Dermis blood vessel endothelial cell (primary cell): Measurements from ENCODE around the gene MAML3. TPM values are rescaled to one million over a fixed set of nuclear protein-coding genes. Genes with fewer than 3 reads are reported as not detected.

ENCODE experiments used
- DNase-seq: peaks from one replicate; pipeline ENCODE4 v3.0.0; 2010
- total RNA-seq: library from RNA; depleted of rRNA; stranded (reverse); fragments of >200 nt; gene quantifications from 2 replicates; pipeline ENCODE4 v1.2.3, GENCODE V29; 2014

MAML3 gene
- total RNA-seq, 1 donor from 2014 or later = 5.6 TPM

DNA sequence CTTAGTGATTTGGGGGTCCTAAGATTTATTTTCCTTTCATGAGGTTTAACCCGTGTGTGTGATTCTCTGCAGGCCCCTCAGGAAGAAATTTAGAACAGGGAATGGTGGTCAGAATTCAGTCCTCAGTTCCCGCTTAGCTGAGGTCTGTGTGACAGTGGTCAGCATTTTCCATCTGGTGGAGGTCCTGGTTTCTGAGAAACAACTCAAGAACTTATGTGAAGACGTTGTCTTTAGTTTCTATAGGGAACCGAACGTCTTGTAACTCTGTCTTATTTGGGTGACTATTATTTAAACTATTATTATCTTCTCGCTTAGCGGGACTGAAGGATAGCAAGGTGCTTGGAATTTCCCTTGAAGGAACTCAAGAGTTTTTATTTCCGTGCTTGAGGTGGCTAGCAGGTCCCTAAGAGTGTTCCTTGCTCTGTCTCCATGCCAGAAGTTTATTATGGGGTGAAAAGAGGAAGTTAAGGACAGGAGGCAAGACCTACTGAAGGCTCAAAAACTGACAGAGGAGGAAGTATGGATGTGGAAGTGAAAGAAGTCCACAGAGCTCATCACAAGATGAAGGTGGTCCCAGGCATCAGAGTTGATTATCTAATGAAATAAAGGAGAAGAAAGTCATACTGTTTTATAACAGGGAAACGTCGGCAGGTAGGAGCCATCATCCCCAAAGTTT is 479.0 kb downstream of the MAML3 start:
- no peak for DNase-seq

DNA sequence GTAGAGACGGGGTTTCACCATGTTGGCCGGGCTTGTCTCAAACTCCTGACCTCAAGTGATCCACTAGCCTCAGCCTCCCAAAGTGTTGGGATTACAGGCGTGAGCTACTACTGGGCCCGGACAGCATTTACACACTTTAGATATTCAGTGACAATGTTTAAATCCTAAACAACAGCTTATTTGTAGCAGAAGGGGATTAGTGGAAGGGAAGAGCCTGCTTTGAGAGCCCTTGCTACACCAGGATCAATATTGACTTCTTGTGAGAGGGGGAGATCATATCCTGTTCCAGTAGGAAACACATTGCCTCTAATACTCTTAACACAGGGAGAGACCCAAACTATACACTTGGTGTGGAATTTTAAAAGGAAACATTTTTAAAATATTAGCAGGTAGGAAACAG is 481.3 kb downstream of the MAML3 start:
- DNase-seq = no peak

DNA sequence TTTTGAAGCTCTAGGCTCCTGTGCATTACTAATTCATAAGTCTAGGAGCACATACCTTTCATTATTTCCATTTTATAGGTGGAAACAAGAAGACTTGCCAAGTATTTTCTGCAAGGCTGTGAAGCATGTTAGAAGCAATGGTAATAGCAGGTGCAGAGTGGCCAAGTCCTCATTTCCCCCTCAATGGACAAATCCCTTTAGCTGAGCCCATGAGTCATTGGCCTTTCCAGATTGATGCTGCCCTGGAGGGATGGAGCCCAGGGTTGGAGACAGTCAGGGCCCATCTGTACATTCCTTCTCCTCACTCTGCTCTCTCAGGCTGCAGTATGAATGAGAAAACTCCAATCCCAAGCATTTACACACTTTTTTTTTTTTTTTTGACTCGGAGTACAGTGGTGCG is 481.8 kb downstream of the MAML3 start:
- no peak for DNase-seq

DNA sequence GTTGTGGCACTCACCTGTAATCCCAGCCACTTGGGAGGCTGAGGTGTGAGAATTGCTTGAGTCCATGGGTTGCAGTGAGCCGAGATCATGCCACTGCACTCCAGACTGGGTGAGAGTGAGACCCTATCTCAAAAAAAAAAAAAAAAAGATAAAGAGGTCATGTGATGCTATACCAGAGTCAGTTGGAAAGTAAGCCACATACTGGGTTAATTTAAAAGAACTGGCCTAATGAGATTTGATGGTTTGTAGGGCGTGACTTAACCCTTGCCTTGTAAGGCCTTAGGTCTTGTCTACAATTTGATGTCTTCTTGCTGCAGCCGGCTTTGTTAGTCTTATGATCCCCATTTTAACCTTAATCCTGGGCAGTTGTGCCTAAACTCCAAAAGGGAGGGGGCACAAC is 483.2 kb downstream of the MAML3 start:
- no peak for DNase-seq

DNA sequence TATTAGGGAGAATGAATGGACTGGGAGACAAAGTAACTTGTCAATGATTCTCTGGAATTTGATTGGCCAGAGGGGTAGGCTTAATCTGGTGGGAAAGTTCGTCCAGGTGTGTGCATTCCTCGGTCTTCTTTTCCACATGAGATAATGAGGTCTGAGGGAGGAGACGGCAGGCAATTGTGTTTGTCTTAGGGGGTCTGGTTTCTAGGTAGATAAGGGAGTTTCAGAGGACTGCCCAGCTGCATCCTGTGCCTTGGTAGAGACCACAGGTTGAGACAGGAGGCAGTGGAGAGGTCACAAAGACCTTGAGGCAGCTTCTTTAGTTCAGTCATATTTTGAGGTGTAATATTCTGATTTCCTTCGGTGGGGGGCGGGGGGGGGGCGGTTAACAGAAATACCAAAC is 484.1 kb downstream of the MAML3 start:
- no peak for DNase-seq

DNA sequence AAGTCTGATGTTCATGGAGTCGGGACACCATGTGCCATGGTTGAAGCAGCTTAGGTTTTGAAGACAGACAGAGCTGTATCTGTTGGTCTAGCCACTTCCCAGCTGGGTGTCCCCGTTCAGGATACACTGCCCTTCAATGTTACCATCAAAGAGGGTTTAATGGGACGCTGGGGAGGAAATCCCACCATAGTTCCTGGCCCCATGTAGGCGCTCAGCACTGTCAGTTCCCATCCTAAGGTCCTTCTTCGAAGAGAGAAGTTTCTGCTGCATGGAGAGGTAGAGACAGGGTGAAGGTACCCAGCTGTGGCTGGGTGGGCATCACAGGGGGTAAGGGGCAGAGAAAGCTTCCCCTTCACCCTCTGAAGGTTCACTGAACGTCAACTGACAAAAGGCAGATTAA is 484.6 kb downstream of the MAML3 start:
- DNase-seq = no peak

DNA sequence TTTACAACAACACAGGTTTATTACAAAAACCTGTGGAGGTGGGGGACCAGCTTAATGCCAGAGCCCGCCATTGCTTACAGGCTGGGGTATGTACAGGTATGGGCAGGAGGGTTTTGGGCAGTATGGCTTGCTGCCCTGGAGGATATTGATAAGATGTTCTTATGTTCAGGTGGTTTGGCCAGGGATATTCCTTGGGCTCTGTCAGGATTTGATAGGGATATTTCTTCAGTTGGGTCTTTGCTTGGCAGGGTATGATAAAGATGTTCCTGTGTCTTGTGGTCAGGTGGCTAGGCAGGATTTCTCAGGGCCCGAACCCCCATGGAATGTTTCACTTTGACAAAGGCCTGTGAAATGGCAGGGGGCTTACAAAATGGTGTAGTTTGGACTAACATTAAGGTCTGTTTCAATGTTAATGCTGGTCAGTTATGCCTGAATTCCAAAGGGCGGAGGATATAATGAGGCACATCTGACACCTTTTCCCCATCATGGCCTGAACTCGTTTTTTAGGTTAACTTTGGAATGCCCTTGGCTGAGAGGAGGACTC is 485.3 kb downstream of the MAML3 start:
- no peak for DNase-seq

DNA sequence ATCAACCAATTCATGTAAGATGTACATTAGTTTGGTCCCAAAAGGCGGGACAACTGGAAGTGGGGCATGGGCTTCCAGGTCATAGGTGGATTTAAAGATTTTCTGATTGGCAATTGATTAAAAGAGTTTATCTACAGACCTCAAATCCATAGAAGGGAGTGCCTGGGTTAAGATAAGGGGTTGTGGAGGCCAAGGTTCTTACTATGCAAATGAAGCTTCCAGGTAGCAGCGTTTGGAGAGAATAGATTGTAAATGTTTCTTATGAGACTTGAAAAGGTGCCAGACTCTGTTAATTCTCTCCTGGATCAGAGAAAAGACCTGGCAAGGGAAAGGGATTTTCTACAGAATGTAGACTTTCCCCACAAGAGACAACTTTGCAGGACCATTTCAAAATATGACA is 485.9 kb downstream of the MAML3 start:
- no peak for DNase-seq

Other genes starting within 250 kb of the MAML3 start
- 54.3 and 55.1 TPM in 2 replicates for gene SCOC, start 219.5 kb upstream of the MAML3 start, total RNA-seq